ENCODE results near the gene MMS22L. TPM values are rescaled to one million over a fixed set of nuclear protein-coding genes. Genes with fewer than 3 reads are reported as not detected.
"Not testable (repeated sequence)": the region's sequence is repeated elsewhere in the genome, so short reads cannot be mapped to it uniquely, and the experiment has no call there.

The MMS22L gene
- total and polyA plus RNA-seq, 7 donors = 0.60 to 9.7 (median 5.4) TPM

- WGBS, 2 donors = 95% methylated on average over 3 of the region's 3 CpGs
- H3K36me3 ChIP-seq = peaks cover 0 to 2% (median 0%) of the 10 kb centered on the region in 4 donors
- no peaks in the 10 kb centered on the region for H3K27me3 ChIP-seq
- H3K27ac ChIP-seq = no peak overlapping the region
- no peaks in the 10 kb centered on the region for H3K4me1 ChIP-seq
- no peaks in the 10 kb centered on the region for H3K9me3 ChIP-seq
- intact Hi-C loops (cut with DNase I) = no loop called here
- TF ChIP-seq POLR2AphosphoS5 (IDR thresholded peaks at IDR 0.05) = no peak
- no peak for TF ChIP-seq EP300 (IDR thresholded peaks at IDR 0.05)
- TF ChIP-seq CTCF (IDR thresholded peaks at IDR 0.05) = no peak
- TF ChIP-seq POLR2A (IDR thresholded peaks at IDR 0.05) = no peak
- no peak overlapping the region for H3K4me3 ChIP-seq
- DNase-seq = no peak
These were observed 105.1 kb downstream of the MMS22L start for GRCh38 chr6:97177905-97178304.

GRCh38 chr6:97176468-97176867 is 106.5 kb downstream of the MMS22L start:
- 93 to 97% methylated on average over 2 of the region's 2 CpGs for WGBS, 2 donors
- intact Hi-C loops (cut with DNase I) = no loop called here

GRCh38 chr6:97175806-97176205 is 107.2 kb downstream of the MMS22L start:
- no peaks in the 10 kb centered on the region for H3K27me3 ChIP-seq
- H3K4me1 ChIP-seq = no peaks in the 10 kb centered on the region
- H3K4me3 ChIP-seq = no peak overlapping the region
- no peaks in the 10 kb centered on the region for H3K9me3 ChIP-seq
- WGBS, 2 donors = 90 to 92% methylated on average over 4 of the region's 4 CpGs
- H3K27ac ChIP-seq = no peak overlapping the region
- peaks cover 0 to 5% (median 0%) of the 10 kb centered on the region in 4 donors for H3K36me3 ChIP-seq
- TF ChIP-seq POLR2AphosphoS5 (IDR thresholded peaks at IDR 0.05) (no peak), CTCF (IDR thresholded peaks at IDR 0.05) (no peak), EP300 (IDR thresholded peaks at IDR 0.05) (no peak), POLR2A (IDR thresholded peaks at IDR 0.05) (no peak)
- intact Hi-C loops (cut with DNase I) = no loop called here
- no peak for DNase-seq

More at GRCh38 chr6:97176468-97176867, 106.5 kb downstream of the MMS22L start:
- no peak for DNase-seq
- Histone ChIP-seq H3K4me3 (no peak overlapping the region), H3K27ac (no peak overlapping the region), H3K27me3 (no peaks in the 10 kb centered on the region), H3K4me1 (no peaks in the 10 kb centered on the region), H3K9me3 (no peaks in the 10 kb centered on the region), H3K36me3 (peaks cover 0 to 5% (median 0%) of the 10 kb centered on the region in 4 donors)
- TF ChIP-seq EP300 (IDR thresholded peaks at IDR 0.05) = no peak
- no peak for TF ChIP-seq CTCF (IDR thresholded peaks at IDR 0.05)
- TF ChIP-seq POLR2AphosphoS5 (IDR thresholded peaks at IDR 0.05) = no peak

GRCh38 chr6:97174471-97174870 is 108.5 kb downstream of the MMS22L start:
- Histone ChIP-seq H3K4me1 (no peaks in the 10 kb centered on the region), H3K27me3 (no peaks in the 10 kb centered on the region), H3K27ac (no peak overlapping the region), H3K4me3 (no peak overlapping the region), H3K36me3 (peaks cover 0 to 5% (median 0%) of the 10 kb centered on the region in 4 donors), H3K9me3 (no peaks in the 10 kb centered on the region)
- TF ChIP-seq EP300 (IDR thresholded peaks at IDR 0.05) (no peak), POLR2A (IDR thresholded peaks at IDR 0.05) (no peak), POLR2AphosphoS5 (IDR thresholded peaks at IDR 0.05) (no peak), CTCF (IDR thresholded peaks at IDR 0.05) (no peak)
- DNase-seq = no peak
- intact Hi-C loops (cut with DNase I) = no loop called here
- 97% methylated on average over 2 of the region's 2 CpGs for WGBS, 2 donors

- Histone ChIP-seq H3K4me3 (no peak overlapping the region), H3K27me3 (no peaks in the 10 kb centered on the region), H3K9me3 (peaks cover 0 to 3% (median 0%) of the 10 kb centered on the region in 4 donors), H3K36me3 (peaks cover 0 to 21% (median 3%) of the 10 kb centered on the region in 4 donors), H3K27ac (no peak overlapping the region), H3K4me1 (no peaks in the 10 kb centered on the region)
- TF ChIP-seq POLR2AphosphoS5 (IDR thresholded peaks at IDR 0.05) (no peak), EP300 (IDR thresholded peaks at IDR 0.05) (no peak), CTCF (IDR thresholded peaks at IDR 0.05) (no peak), POLR2A (IDR thresholded peaks at IDR 0.05) (no peak)
- intact Hi-C loops (cut with DNase I) = no loop called here
- no peak for DNase-seq
These were observed 122.7 kb downstream of the MMS22L start for GRCh38 chr6:97160280-97160679.

- 97 to 98% methylated on average over 5 of the region's 5 CpGs for WGBS, 2 donors
- H3K9me3 ChIP-seq; H3K4me1 ChIP-seq; DNase-seq; H3K4me3 ChIP-seq; H3K27ac ChIP-seq; H3K27me3 ChIP-seq; intact Hi-C loops (cut with DNase I): not testable (repeated sequence)
- peaks cover 0 to 13% (median 0%) of the 10 kb centered on the region in 4 donors for H3K36me3 ChIP-seq
These were observed 127.6 kb downstream of the MMS22L start for GRCh38 chr6:97155447-97155846.
